K562 (cell line): ENCODE data around the gene KLC1. TPM values are rescaled to one million over a fixed set of nuclear protein-coding genes. Genes with fewer than 3 reads are reported as not detected.

Experiments
- ATAC-seq: fragments of 200-7000 bp; cut with Tn5 transposase; 3 replicates; pipeline ENCODE4 v1.9.1; 2020; ENCODE audit warnings: moderate library complexity
- BruUV-seq: library from RNA; stranded (reverse); fragments of 400-500 nt; replicated peaks from 2 replicates; lab custom pipeline; 2021; lab: Mats Ljungman, UMichigan
- CTCF ChIA-PET: fragments of 300-600 bp; formaldehyde crosslinking; extraction: SDS; loops from one replicate; lab custom pipeline; 2021; ENCODE audit warnings: low intra/inter-chr PET ratio; lab: Yijun Ruan, JAX
- POLR2A ChIA-PET: fragments of 300-600, 350-650 bp; sonication (Branson Sonifier 250); formaldehyde crosslinking; extraction: SDS; loops from one replicate; lab custom pipeline; 2021; ENCODE audit warnings: antibody characterized with exemption, inconsistent platforms; lab: Yijun Ruan, JAX
- DNase-seq, 4 experiments: peaks; one replicate each; pipeline versions ENCODE4 v3.0.0 to v3.0.0-alpha.2; 2011 to 2018; ENCODE audit warnings: low spot score in 3 of 4, mixed read lengths in 3 of 4; ENCODE audit errors: extremely low read depth in 1 of 4
- FAIRE-seq: peaks from 2 replicates; lab custom pipeline; 2011; peaks lifted over from hg19 to GRCh38; lab: Jason Lieb, UNC
- H2AFZ ChIP-seq: 2 replicates; pipeline ENCODE4 v1.6.0; 2011; ENCODE audit warnings: low read depth, low read length, control low read depth, inconsistent platforms
- H3K27ac ChIP-seq: fragments of 200-600 bp; 3 replicates; pipeline ENCODE4 v1.8.0; 2011; ENCODE audit warnings: low read depth, mild to moderate bottlenecking, control low read depth, inconsistent platforms, low read length, moderate library complexity, mixed read lengths; ENCODE audit errors: extremely low read depth
- H3K27me3 ChIP-seq, 2 experiments: fragments of 300-600 bp in 1 of 2; 2 replicates in 1 of 2; 3 replicates in 1 of 2; pipeline versions ENCODE4 v1.6.0 to v1.8.0; 2011; ENCODE audit warnings: inconsistent platforms in 2 of 2, low read length in 2 of 2, mild to moderate bottlenecking in 1 of 2, mixed read lengths in 1 of 2, moderate library complexity in 1 of 2; ENCODE audit not compliant: control insufficient read depth in 2 of 2, insufficient read depth in 2 of 2
- H3K36me3 ChIP-seq: fragments of 300-600 bp; 3 replicates; pipeline ENCODE4 v1.8.0; 2011; ENCODE audit warnings: mild to moderate bottlenecking, low read length, inconsistent platforms; ENCODE audit not compliant: control insufficient read depth, insufficient read depth
- H3K4me1 ChIP-seq, 2 experiments: fragments of 200-600 bp in 1 of 2; replicated peaks in 1 of 2; 2 replicates in 1 of 2; 3 replicates in 1 of 2; pipeline versions ENCODE4 v1.5.1 to v1.8.0; 2011; ENCODE audit warnings: inconsistent platforms in 2 of 2, low read length in 2 of 2, mild to moderate bottlenecking in 1 of 2, mixed read lengths in 1 of 2, moderate library complexity in 1 of 2; ENCODE audit not compliant: control insufficient read depth in 2 of 2, insufficient read depth in 2 of 2
- H3K4me2 ChIP-seq: 2 replicates; pipeline ENCODE4 v1.6.1; 2011; ENCODE audit warnings: low read length, control low read depth, inconsistent platforms, mixed read lengths; ENCODE audit not compliant: insufficient read depth
- H3K4me3 ChIP-seq: fragments of 200-600 bp; sonication (generic), shearing (Covaris generic); 2 replicates; pipeline ENCODE4 v1.5.1; 2016; ENCODE audit warnings: control low read depth, inconsistent platforms
- H3K79me2 ChIP-seq: fragments of 200-600 bp; 3 replicates; pipeline ENCODE4 v1.8.0; 2011; ENCODE audit warnings: low read length, inconsistent platforms; ENCODE audit not compliant: control insufficient read depth, insufficient read depth
- H3K9ac ChIP-seq, 2 experiments: 2 replicates each; pipeline versions ENCODE4 v1.6.0 to v1.6.1; 2011; ENCODE audit warnings: low read depth in 2 of 2, low read length in 2 of 2, control low read depth in 1 of 2, inconsistent platforms in 1 of 2, mild to moderate bottlenecking in 1 of 2, mixed read lengths in 1 of 2; ENCODE audit not compliant: insufficient read depth in 1 of 2
- H3K9me1 ChIP-seq: one replicate; pipeline ENCODE4 v1.6.0; 2011; ENCODE audit warnings: inconsistent platforms, mild to moderate bottlenecking, low read length, moderate library complexity; ENCODE audit not compliant: control insufficient read depth, insufficient read depth
- H3K9me3 ChIP-seq: replicated peaks from 2 replicates; pipeline ENCODE4 v1.5.1; 2011; ENCODE audit warnings: low read depth, low read length, inconsistent platforms; ENCODE audit not compliant: control insufficient read depth, insufficient read depth
- H4K20me1 ChIP-seq: replicated peaks from 2 replicates; pipeline ENCODE4 v1.6.1; 2011; ENCODE audit warnings: low read length, inconsistent platforms, mixed read lengths; ENCODE audit not compliant: control insufficient read depth, insufficient read depth
- BCOR ChIP-seq: fragments of 450-650 bp; IDR thresholded peaks from 2 replicates; pipeline ENCODE4 v1.6.1; 2016
- HNRNPH1 ChIP-seq: fragments of 200-400 bp; formaldehyde crosslinking; optimal IDR thresholded peaks from 2 replicates; pipeline ENCODE3; 2017; ENCODE audit warnings: low read depth, mild to moderate bottlenecking, low read length, moderate library complexity
- MXI1 ChIP-seq: IDR thresholded peaks from 2 replicates; pipeline ENCODE4 v1.6.1; 2011; ENCODE audit warnings: low read depth, mild to moderate bottlenecking, improper control_type of control experiment, low read length
- NR4A1 ChIP-seq, 2 experiments: fragments of 250-450 bp in 1 of 2; fragments of 450-650 bp in 1 of 2; sonication (Bioruptor Pico) in 1 of 2; IDR thresholded peaks; 2 replicates each; pipeline versions ENCODE4 v1.4.0 to v1.6.1; 2016 to 2020; ENCODE audit warnings: mild to moderate bottlenecking in 2 of 2, missing compliant biosample characterization in 1 of 2, missing genetic modification characterization in 1 of 2, moderate library complexity in 1 of 2
- NUFIP1 ChIP-seq: fragments of 450-650 bp; IDR thresholded peaks from 2 replicates; pipeline ENCODE4 v1.6.1; 2018; ENCODE audit not compliant: partially characterized antibody
- OTX1 ChIP-seq: fragments of 450-650 bp; formaldehyde crosslinking; IDR thresholded peaks from 2 replicates; pipeline ENCODE4 v1.4.0; 2022; ENCODE audit warnings: mild to moderate bottlenecking
- PHB ChIP-seq: fragments of 250-450 bp; sonication (Bioruptor Pico); IDR thresholded peaks from 2 replicates; pipeline ENCODE4 v1.5.0; 2021
- PHF21A ChIP-seq: fragments of 450-650 bp; IDR thresholded peaks from 2 replicates; pipeline ENCODE4 v1.6.1; 2017; ENCODE audit warnings: low read depth, borderline replicate concordance
- POLR3A ChIP-seq: IDR thresholded peaks from 2 replicates; pipeline ENCODE4 v1.6.1; 2011; ENCODE audit warnings: borderline replicate concordance, mild to moderate bottlenecking, moderate library complexity; ENCODE audit not compliant: insufficient read length, insufficient read depth; ENCODE audit errors: extremely low read depth
- POLR3G ChIP-seq: IDR thresholded peaks from 2 replicates; pipeline ENCODE4 v1.6.1; 2011; ENCODE audit not compliant: insufficient read length, insufficient replicate concordance; ENCODE audit errors: extremely low read depth
- TBL1XR1 ChIP-seq, 2 experiments: IDR thresholded peaks; 2 replicates each; pipeline ENCODE4 v1.6.1; 2012; ENCODE audit warnings: improper control_type of control experiment in 2 of 2, low read length in 2 of 2, mild to moderate bottlenecking in 1 of 2
- THRAP3 ChIP-seq: fragments of 450-650 bp; IDR thresholded peaks from 2 replicates; pipeline ENCODE4 v1.6.1; 2016; ENCODE audit warnings: mild to moderate bottlenecking, inconsistent platforms, borderline replicate concordance
- XRCC3 ChIP-seq: fragments of 450-650 bp; IDR thresholded peaks from 2 replicates; pipeline ENCODE4 v1.6.1; 2017; ENCODE audit warnings: mild to moderate bottlenecking, moderate library complexity
- WGBS: fragments of 100-300 bp; shearing (Covaris generic); methylation state at CpG from one replicate; pipeline ENCODE4 v1.1.6; 2016; ENCODE audit warnings: low coverage, mixed read lengths; ENCODE audit not compliant: insufficient coverage; ENCODE audit errors: missing lambda C conversion rate; 5-methylcytosine and 5-hydroxymethylcytosine counted together
- in situ Hi-C: fragments of 300-500 bp; cut with MboI; formaldehyde crosslinking; loops from 4 replicates; pipeline ENCODE4 v1.15.0; 2018; ENCODE audit warnings: inconsistent platforms, mixed read lengths
- intact Hi-C: fragments of 100-400 bp; cut with micrococcal nuclease; formaldehyde crosslinking; loops from 2 replicates; pipeline ENCODE4 v1.14.2; 2022
- polyA plus RNA-seq, 8 experiments: library from polyadenylated mRNA; depleted of rRNA in 4 of 8; stranded (reverse) in 5 of 8; unstranded in 3 of 8; fragments of >200 nt; fragmentation: Nextera tagmentation in 2 of 8; fragmentation: Illumina TruSeq in 1 of 8; extraction: Ambion mirVana in 2 of 8; extraction: Trizol in 1 of 8; gene quantifications; 2 replicates each; pipeline versions ENCODE4 v1.2.1 to v1.2.3, GENCODE V29; 2011 to 2014; ENCODE audit warnings: inconsistent platforms in 1 of 8, missing spikeins in 1 of 8
- total RNA-seq, 7 experiments: library from RNA; depleted of rRNA in 6 of 7; stranded (reverse); fragments of >200 nt in 6 of 7; fragmentation: Illumina TruSeq in 2 of 7; extraction: Trizol in 2 of 7; gene quantifications; 2 replicates each; pipeline versions ENCODE4 v1.2.1 to v1.2.3, GENCODE V29; 2011 to 2021; ENCODE audit warnings: low replicate concordance in 1 of 7
- TF ChIP-seq, protein P1 (sequence below): sonication (generic); formaldehyde crosslinking; IDR thresholded peaks from 2 replicates; pipeline ENCODE4 v1.8.0; 2022; ENCODE audit warnings: missing genetic modification reagents, mild to moderate bottlenecking, borderline replicate concordance
- TF ChIP-seq, protein P2 (sequence below): sonication (generic); formaldehyde crosslinking; IDR thresholded peaks from 2 replicates; pipeline ENCODE4 v1.8.1; 2023; ENCODE audit warnings: mild to moderate bottlenecking, missing genetic modification reagents

The KLC1 gene
- total and polyA plus RNA-seq, 9 of the 15 experiments (the other 6 are each of a cell fraction or from before 2014, with no cell fraction given), result 4.9 to 134 (median 54.8) TPM

DNA sequence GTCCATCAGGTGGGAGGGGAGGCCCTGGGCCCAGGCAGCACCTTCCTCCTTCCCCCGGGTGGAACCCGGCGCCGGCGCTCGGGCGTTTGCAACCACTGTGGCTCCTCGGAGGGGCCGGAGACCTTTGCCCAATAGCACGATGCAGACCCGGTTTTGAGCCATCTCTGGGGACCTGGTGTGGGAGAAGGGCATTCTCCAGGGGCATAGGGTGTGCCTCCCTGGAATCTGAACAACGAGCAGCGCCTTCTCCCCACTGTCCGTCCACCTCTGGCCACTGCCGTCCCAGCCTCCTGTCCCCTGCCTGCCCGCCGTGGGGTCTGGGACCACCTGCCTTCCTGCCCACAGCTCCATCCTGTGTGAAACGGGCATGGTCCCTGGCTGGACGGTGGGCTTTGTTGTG is 99.1 kb downstream of the KLC1 start:
- ATAC-seq, result no peak
- BruUV-seq, result no TSS peak
- ChIA-PET POLR2A (interaction anchor here (0.7 kb wide), 1 partner anchor 385 kb away, joined by 3 read pairs; no protein-coding TSS in a partner anchor), CTCF (no interaction called here)
- Histone ChIP-seq H3K9me1 (no peaks in the 10 kb centered on the region), H3K4me1 (peaks cover 10 to 64% of the 10 kb centered on the region in 2 experiments; a peak in 4 of 5 replicates), H3K36me3 (peaks cover 63% of the 10 kb centered on the region; the same call in 2 of the 3 replicates), H3K27me3 (no peaks in the 10 kb centered on the region), H3K9ac (no peak overlapping the region; a peak in 1 of 4 replicates), H2AFZ (no peak overlapping the region), H4K20me1 (no peaks in the 10 kb centered on the region), H3K27ac (no peak overlapping the region), H3K4me2 (no peak overlapping the region), H3K79me2 (peaks cover 21% of the 10 kb centered on the region), H3K9me3 (no peaks in the 10 kb centered on the region), H3K4me3 (no peak overlapping the region)
- WGBS, result 97% methylated on average over 9 of the region's 19 CpGs
- in situ Hi-C loops (no loop called here), intact Hi-C loops (no loop called here)
- TF ChIP-seq NUFIP1 (no peak), TBL1XR1 (IDR thresholded peaks at IDR 0.05; ENCODE audit: low read length in 2 of 2) (no peak), POLR3G (no peak), PHB (CRISPR knock-in tag) (no peak), HNRNPH1 (no peak), XRCC3 (no peak), POLR3A (no peak), PHF21A (no peak), MXI1 (no peak), OTX1 (CRISPR knock-in tag) (no peak), BCOR (no peak), NR4A1 (CRISPR knock-in tag; IDR thresholded peaks at IDR 0.05) (no peak), NR4A1 (tag; IDR thresholded peaks at IDR 0.05) (no peak), THRAP3 (no peak)
- TF ChIP-seq, protein P1, sequence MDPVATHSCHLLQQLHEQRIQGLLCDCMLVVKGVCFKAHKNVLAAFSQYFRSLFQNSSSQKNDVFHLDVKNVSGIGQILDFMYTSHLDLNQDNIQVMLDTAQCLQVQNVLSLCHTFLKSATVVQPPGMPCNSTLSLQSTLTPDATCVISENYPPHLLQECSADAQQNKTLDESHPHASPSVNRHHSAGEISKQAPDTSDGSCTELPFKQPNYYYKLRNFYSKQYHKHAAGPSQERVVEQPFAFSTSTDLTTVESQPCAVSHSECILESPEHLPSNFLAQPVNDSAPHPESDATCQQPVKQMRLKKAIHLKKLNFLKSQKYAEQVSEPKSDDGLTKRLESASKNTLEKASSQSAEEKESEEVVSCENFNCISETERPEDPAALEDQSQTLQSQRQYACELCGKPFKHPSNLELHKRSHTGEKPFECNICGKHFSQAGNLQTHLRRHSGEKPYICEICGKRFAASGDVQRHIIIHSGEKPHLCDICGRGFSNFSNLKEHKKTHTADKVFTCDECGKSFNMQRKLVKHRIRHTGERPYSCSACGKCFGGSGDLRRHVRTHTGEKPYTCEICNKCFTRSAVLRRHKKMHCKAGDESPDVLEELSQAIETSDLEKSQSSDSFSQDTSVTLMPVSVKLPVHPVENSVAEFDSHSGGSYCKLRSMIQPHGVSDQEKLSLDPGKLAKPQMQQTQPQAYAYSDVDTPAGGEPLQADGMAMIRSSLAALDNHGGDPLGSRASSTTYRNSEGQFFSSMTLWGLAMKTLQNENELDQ (CRISPR knock-in tag), result no peak
- TF ChIP-seq, protein P2, sequence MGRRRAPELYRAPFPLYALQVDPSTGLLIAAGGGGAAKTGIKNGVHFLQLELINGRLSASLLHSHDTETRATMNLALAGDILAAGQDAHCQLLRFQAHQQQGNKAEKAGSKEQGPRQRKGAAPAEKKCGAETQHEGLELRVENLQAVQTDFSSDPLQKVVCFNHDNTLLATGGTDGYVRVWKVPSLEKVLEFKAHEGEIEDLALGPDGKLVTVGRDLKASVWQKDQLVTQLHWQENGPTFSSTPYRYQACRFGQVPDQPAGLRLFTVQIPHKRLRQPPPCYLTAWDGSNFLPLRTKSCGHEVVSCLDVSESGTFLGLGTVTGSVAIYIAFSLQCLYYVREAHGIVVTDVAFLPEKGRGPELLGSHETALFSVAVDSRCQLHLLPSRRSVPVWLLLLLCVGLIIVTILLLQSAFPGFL (CRISPR knock-in tag), result no peak
- no peak for DNase-seq
- no peak for FAIRE-seq
